GM19351 (cell line): Measurements from ENCODE around the gene SMOC2.
"Not testable (repeated sequence)": the region's sequence is repeated elsewhere in the genome, so short reads cannot be mapped to it uniquely, and the experiment has no call there.

Experiments
- ATAC-seq: cut with Tn5 transposase; IDR thresholded peaks from one replicate; pipeline ENCODE4 v1.9.1; 2021; ENCODE audit warnings: mild to moderate bottlenecking, moderate library complexity; ENCODE audit not compliant: unreplicated experiment

SMOC2 gene

GRCh38 chr6:168536665-168537539 lies 95.9 kb downstream of the SMOC2 start:
- no peak for ATAC-seq

DNA sequence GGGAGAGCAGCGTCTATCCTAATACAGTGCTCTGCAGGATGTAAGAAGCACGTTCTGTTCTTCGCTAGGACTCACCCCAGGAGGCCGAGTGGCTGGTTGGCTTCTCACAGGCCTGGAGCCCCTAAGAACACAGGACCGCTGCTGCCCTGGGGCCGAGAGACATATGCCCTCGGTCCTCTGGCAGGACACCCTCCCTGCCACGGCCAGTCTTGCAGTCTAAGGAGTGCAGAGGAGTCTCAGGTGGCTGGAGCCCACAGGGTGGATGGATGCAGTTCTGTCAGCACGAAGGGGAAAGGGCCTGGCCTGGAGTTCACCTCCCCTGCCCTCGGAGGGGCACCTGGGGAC lies 96.5 kb downstream of the SMOC2 start:
- no peak for ATAC-seq

DNA sequence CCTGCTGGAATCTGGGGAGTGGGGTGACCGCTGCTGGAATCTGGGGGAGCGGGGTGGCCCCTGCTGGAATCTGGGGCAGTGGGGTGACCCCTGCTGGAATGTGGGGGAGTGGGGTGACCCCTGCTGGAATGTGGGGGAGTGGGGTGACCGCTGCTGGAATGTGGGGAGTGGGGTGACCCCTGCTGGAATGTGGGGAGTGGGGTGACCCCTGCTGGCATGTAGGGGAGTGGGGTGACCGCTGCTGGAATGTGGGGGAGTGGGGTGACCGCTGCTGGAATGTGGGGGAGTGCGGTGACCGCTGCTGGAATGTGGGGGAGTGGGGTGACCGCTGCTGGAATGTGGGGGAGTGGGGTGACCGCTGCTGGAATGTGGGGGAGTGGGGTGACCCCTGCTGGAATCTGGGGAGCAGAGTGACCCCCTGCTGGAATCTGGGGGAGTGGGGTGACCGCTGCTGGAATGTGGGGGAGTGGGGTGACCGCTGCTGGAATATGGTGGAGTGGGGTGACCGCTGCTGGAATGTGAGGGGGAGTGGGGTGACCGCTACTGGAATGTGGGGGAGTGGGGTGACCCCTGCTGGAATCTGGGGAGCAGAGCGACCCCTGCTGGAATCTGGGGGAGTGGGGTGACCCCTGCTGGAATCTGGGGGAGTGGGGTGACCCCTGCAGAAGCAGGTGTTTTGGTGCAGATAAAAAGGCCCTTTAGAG lies 97.4 kb downstream of the SMOC2 start:
- not testable (repeated sequence) for ATAC-seq

DNA sequence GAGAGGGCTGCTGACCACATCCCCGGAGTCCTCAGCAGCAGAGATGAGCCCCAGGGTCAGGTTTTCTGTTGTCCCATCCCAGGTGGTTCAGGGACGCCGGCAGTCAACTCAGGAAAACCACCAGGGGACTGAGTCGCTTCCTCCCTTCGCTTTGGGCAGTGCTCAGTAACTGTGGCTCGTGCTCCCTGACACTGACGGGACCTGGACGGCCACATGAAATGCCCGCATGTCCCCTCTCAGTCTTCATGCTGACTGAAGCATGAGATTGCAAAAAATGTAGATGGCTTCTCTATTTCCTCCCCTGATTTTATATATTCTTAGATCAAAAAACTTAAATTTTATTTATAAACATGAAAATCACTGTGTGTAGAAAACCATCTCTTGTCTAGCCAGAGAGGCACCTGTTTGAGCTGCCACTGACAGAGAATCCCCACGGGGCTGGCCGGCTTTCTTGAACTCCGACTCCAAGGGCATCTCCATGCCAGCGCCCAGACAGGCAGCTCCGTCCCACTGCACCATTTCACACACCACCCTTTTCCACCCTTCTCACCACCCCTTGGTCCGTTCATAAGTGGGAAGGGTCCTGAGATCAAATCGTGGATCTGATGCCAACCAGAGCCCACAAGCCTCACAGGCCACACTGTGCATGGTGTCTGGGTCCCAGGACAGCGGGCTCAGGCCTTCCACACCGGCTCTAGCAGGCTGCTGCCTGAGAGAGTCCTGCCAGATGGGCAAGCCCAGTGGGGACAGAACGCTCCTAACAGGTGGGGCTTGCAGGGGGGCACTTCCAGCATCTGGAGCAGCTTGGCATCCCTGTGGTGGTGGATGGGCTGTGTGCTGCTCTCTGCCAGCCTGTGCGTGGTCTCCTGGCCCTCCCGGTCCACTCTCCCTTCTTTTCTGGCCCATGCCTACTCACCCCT lies 98.2 kb downstream of the SMOC2 start:
- ATAC-seq = no peak

DNA sequence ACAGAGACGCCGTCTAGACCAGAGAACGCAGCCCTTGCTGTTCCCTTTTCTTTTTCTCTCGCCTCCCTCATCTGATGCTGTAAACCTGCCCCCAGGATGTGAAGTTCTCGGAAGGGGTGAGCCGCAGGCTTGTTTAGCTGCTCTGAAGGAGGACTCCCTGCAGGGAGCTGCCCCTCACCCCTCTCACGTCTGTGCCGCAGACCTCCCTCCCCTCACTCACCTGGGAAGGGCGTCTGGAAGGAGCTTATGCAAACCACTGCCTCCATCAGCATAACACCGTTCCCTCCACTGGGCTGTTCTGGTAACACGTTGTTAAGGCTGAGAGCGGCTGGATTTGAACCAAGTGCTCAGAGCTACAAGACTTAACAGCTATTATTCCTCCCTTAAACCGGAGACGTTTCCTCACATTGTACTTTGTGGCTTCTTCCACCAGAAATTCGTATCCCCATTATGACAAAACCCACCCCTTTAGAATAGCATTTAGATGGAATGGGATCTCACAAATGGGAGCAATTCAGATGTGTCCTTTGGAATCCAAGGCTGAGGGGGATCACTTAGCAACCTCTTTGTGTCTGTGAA lies 99.8 kb downstream of the SMOC2 start:
- ATAC-seq = no peak

GRCh38 chr6:168541307-168541706 lies 100.3 kb downstream of the SMOC2 start:
- ATAC-seq = no peak

- ATAC-seq = no peak
Measured at GRCh38 chr6:168542301-168542700, 101.3 kb downstream of the SMOC2 start.

- no peak for ATAC-seq
Measured at GRCh38 chr6:168545428-168545827, 104.4 kb downstream of the SMOC2 start.

DNA sequence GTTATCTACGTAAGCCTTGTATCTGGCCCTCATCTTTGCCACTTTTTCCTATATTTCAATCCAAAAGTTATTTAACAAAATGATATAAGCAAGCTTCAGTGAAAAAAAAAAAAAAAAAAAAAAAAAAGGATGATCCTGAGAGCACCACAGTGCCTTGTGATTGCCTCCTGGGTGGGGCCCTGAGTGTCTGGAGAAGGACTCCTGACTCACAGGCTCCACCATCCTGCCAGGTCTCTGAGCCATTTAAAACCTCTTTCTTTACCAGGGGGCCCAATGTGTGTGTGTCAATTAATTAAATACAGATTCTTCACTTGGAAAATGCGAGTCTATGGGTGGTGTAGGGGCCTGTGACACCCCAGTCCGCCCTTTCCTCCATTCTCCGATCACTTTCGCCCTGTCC lies 105.2 kb downstream of the SMOC2 start:
- no peak for ATAC-seq

GRCh38 chr6:168546730-168547129 lies 105.7 kb downstream of the SMOC2 start:
- ATAC-seq = no peak

DNA sequence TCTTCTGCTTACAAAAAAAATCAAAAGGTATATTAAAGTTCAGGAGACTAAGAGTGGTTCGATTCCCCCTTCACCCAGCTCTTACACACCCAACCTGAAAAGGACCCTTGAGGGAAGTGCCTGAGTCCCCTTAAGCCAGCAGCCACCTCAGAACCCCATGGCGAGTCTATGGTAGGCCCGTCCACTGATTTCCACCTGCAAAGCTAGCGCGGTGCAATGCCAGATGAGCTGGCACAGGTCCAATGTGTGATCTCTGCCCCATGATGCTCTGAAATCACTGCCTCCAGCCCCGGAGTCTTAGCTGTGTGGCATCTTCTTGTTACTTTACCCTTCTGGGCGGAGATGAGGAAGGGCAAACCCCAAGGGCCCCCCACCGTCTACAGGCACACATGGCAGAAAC lies 109.3 kb downstream of the SMOC2 start:
- no peak for ATAC-seq

DNA sequence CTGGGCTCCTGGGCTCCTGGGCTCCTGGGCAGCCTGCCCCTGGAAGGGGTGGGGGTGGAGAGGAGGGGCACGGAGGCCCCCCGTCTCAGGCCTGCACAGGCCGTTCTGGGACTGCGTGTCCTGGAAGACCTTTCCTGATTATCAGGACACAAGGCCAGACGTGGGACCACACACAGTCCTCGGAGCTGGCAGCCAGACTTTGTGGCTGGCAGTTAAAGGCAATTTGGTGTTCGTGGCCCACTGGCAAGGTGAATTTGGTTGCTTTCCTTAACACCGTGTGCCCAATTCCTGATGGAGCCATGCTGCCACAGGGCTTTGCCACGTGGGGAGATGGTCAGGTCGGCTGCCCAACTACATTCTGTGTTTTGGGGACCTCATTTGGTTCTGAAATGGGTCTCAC lies 113.5 kb downstream of the SMOC2 start:
- ATAC-seq = no peak

- ATAC-seq = no peak
Measured at GRCh38 chr6:168554898-168555617, 114.1 kb downstream of the SMOC2 start.

- ATAC-seq = no peak
Measured at GRCh38 chr6:168555618-168556273, 114.8 kb downstream of the SMOC2 start.

DNA sequence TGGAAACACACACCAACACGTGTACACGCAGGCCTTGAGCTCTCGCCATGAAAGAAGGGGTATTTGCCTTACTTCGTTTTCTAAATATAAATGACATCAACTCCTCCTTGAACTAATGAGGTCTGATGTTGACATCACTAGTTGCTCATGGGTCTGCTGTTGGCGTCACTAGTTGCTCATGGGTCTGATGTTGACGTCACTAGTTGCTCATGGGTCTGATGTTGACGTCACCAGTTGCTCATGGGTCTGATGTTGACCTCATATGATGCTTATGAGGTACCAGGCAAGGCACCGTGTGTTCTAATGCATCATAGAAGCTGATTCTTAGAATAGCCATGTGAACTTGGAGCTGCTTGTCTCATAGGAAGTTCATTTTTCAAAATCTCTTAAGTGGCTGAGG lies 116.5 kb downstream of the SMOC2 start:
- no peak for ATAC-seq

DNA sequence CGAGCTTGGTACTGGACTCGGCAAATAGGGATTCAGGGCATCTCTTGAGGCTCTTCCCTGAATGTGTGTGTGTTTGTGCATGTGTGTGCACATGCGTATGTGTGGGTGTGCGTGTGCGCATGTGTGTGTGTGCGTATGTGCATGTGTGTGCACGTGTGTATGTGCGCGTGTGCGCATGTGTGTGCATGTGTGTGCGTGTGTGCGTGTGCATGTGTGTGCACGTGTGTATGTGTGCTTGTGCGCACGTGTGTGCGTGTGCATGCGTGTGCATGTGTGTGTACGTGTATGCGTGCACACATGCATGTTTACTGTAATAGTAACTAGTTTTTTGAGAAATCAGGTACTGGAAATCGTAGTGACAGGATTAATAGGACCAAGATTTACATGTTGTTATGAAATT lies 117.7 kb downstream of the SMOC2 start:
- ATAC-seq = no peak

DNA sequence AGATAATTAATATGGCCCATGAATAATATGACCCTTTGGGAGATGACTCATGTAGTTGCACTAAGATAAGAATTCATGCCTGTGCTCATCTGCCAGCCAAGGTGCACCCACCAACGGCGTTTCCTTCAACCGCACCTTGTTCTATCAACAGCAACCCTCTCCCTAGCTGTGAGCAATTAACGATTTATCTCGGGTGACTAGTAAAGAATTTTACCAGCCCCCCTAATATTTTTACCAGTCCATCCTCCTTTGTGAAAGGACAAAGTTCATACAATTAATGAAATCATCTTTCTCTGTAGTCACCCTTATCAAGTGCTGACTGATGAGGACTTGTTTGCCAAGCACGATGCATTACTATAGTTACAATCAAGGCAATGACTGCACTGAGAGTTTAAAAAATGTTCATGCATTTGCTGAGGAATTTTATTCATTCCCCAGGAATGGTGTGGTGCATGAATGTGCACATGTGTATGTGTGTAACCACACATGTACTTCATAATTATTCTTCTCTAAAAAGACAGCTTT lies 118.7 kb downstream of the SMOC2 start:
- no peak for ATAC-seq

DNA sequence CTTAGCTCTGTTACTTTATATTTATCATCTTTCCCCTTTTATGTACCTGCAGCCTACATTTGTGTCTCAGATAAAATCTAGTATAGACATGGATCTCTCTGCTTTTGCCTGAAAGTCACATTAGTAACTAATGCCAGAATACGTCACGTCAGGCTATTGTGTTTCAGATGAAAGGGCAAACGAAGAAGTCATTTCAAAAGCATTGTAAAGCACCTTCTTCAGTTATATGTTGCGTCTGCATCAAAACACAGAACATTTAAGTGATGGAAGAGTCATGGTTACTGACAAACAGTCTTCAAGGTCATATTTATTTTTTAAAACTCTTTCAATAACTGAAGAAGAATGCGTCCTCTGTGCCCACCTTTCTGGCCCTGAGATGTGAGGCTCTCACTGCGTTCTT lies 119.1 kb downstream of the SMOC2 start:
- ATAC-seq = no peak

DNA sequence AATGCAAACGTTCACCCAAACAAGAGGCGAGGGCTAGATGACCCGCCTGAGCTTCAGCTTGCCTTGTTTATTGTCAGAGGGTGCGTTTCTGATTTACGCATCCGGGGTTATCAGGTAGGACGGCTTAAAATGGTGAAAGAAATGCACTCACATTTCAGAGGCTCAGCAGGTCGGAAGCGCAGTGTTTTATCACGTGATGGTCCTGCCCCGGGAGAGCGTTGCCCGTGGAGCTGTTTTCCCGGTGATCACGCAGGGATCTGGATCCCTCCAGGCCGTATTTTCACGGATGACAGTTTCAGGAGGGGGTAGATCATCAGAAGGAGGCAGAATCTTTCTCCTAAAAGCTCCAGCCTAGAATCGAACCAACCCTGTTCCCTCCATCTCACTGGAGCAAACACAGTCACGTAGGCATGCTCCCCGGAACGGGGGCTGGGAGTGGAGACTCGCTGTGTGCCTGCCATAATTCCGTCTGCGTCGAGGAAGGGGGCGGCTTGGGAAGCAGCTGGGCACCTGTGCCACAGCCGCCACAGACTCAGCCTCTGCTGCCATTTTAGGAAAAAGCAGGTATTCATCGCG lies 121.7 kb downstream of the SMOC2 start:
- ATAC-seq = no peak
